Keratinocyte (primary cell): Measurements from ENCODE around the gene SNX20. TPM values are rescaled to one million over a fixed set of nuclear protein-coding genes. Genes with fewer than 3 reads are reported as not detected.

Source experiments
- DNase-seq: peaks from one replicate; pipeline ENCODE4 v3.0.0-alpha.2; 2011; ENCODE audit warnings: low read depth, missing footprints, low spot score
- FAIRE-seq: peaks from 2 replicates; lab custom pipeline; 2011; peaks lifted over from hg19 to GRCh38; lab: Jason Lieb, UNC
- H2AFZ ChIP-seq: 2 replicates; pipeline ENCODE4 v1.6.0; 2012; ENCODE audit warnings: low read length, control low read depth, inconsistent platforms; ENCODE audit not compliant: control insufficient read depth
- H3K27ac ChIP-seq: 2 replicates; pipeline ENCODE4 v1.5.1; 2011; ENCODE audit warnings: low read length; ENCODE audit not compliant: control insufficient read depth, insufficient read depth
- H3K27me3 ChIP-seq: 3 replicates; pipeline ENCODE4 v1.6.0; 2011; ENCODE audit warnings: low read length; ENCODE audit not compliant: control insufficient read depth, insufficient read depth; ENCODE audit errors: extremely low read depth
- H3K36me3 ChIP-seq, 2 experiments: 2 replicates in 1 of 2; 3 replicates in 1 of 2; pipeline ENCODE4 v1.5.1; 2011; ENCODE audit warnings: low read length in 2 of 2, mild to moderate bottlenecking in 1 of 2; ENCODE audit not compliant: control insufficient read depth in 2 of 2, insufficient read depth in 2 of 2; ENCODE audit errors: extremely low read depth in 1 of 2
- H3K4me1 ChIP-seq: 3 replicates; pipeline ENCODE4 v1.5.1; 2011; ENCODE audit warnings: low read length; ENCODE audit not compliant: control insufficient read depth, insufficient read depth; ENCODE audit errors: extremely low read depth
- H3K4me2 ChIP-seq: 3 replicates; pipeline ENCODE4 v1.6.0; 2011; ENCODE audit warnings: low read depth, low read length; ENCODE audit not compliant: control insufficient read depth, insufficient read depth; ENCODE audit errors: extremely low read depth
- H3K4me3 ChIP-seq, 3 experiments: fragments of 200-600 bp in 1 of 3; sonication (generic) in 1 of 3; 2 replicates in 2 of 3; 3 replicates in 1 of 3; pipeline ENCODE4 v1.5.1; 2011 to 2016; ENCODE audit warnings: low read length in 3 of 3, mild to moderate bottlenecking in 3 of 3, control low read depth in 2 of 3, inconsistent platforms in 1 of 3, low read depth in 1 of 3, mixed read lengths in 1 of 3, mixed run types in 1 of 3, moderate library complexity in 1 of 3; ENCODE audit not compliant: control insufficient read depth in 2 of 3, insufficient read depth in 2 of 3; ENCODE audit errors: extremely low read depth in 1 of 3
- H3K79me2 ChIP-seq: 2 replicates; pipeline ENCODE4 v1.6.0; 2012; ENCODE audit warnings: low read length; ENCODE audit not compliant: control insufficient read depth, insufficient read depth
- H3K9ac ChIP-seq: 3 replicates; pipeline ENCODE4 v1.6.0; 2011; ENCODE audit warnings: low read length; ENCODE audit not compliant: control insufficient read depth, insufficient read depth; ENCODE audit errors: extremely low read depth
- H3K9me1 ChIP-seq: 3 replicates; pipeline ENCODE4 v1.6.0; 2011; ENCODE audit warnings: low read length; ENCODE audit not compliant: control insufficient read depth, insufficient read depth; ENCODE audit errors: extremely low read depth
- H3K9me3 ChIP-seq: 2 replicates; pipeline ENCODE4 v1.5.1; 2012; ENCODE audit warnings: low read depth, low read length; ENCODE audit not compliant: control insufficient read depth
- H4K20me1 ChIP-seq: 3 replicates; pipeline ENCODE4 v1.6.0; 2011; ENCODE audit warnings: low read length; ENCODE audit not compliant: control insufficient read depth, insufficient read depth; ENCODE audit errors: extremely low read depth
- EZH2 ChIP-seq: IDR thresholded peaks from one replicate; pipeline ENCODE4 v1.6.1; 2012; ENCODE audit warnings: inconsistent platforms, mild to moderate bottlenecking, low read length, moderate library complexity
- dilution Hi-C: fragments of 300-500 bp; cut with MboI; formaldehyde crosslinking; loops from one replicate; pipeline ENCODE4 v1.7.0; 2020; ENCODE audit warnings: low sequenced_read_pairs; ENCODE audit not compliant: extremely low pct_ligation_motif_present
- polyA minus RNA-seq, 3 experiments: library from RNA; depleted of rRNA, polyadenylated mRNA; stranded (reverse); fragments of >200 nt; gene quantifications; 1 replicate in 1 of 3; 2 replicates in 1 of 3; 3 replicates in 1 of 3; pipeline ENCODE4 v1.2.3, GENCODE V29; 2011
- polyA plus RNA-seq, 5 experiments: library from polyadenylated mRNA; depleted of rRNA in 3 of 5; stranded (reverse) in 3 of 5; stranded (forward) in 1 of 5; unstranded in 1 of 5; fragments of >200 nt; gene quantifications; 1 replicate in 1 of 5; 2 replicates in 3 of 5; 3 replicates in 1 of 5; pipeline versions ENCODE4 v1.2.1 to v1.2.3, GENCODE V29; 2011 to 2012; ENCODE audit warnings: missing spikeins in 2 of 5, low read depth in 1 of 5, low replicate concordance in 1 of 5
- TF ChIP-seq, protein P1 (sequence below), 3 experiments: IDR thresholded peaks in 1 of 3; conservative IDR thresholded peaks in 1 of 3; optimal IDR thresholded peaks in 1 of 3; 2 replicates in 2 of 3; 3 replicates in 1 of 3; pipeline versions ENCODE3 to v1.5.1; 2011; ENCODE audit warnings: low read length in 3 of 3, mild to moderate bottlenecking in 3 of 3, moderate library complexity in 2 of 3, control low read depth in 1 of 3, inconsistent platforms in 1 of 3; ENCODE audit not compliant: insufficient read depth in 2 of 3; ENCODE audit errors: extremely low read depth in 1 of 3

Gene SNX20, protein sequence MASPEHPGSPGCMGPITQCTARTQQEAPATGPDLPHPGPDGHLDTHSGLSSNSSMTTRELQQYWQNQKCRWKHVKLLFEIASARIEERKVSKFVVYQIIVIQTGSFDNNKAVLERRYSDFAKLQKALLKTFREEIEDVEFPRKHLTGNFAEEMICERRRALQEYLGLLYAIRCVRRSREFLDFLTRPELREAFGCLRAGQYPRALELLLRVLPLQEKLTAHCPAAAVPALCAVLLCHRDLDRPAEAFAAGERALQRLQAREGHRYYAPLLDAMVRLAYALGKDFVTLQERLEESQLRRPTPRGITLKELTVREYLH
- polyA plus RNA-seq (not detected in 3 replicates), polyA minus RNA-seq (not detected in 3 replicates)
- not detected for polyA plus RNA-seq (2011; ENCODE audit: low read depth)
- polyA plus RNA-seq (2011; cell fraction: cytosol; rRNA removed): not detected in 2 replicates
- polyA plus RNA-seq (2011; cell fraction: nucleus; rRNA removed): not detected in 2 replicates
- not detected in 2 replicates for polyA plus RNA-seq (2012; ENCODE audit: low replicate concordance)
- not detected for polyA minus RNA-seq (2011; cell fraction: cytosol; rRNA and poly(A)+ RNA removed)
- polyA minus RNA-seq (2011; cell fraction: nucleus; rRNA and poly(A)+ RNA removed): not detected in 2 replicates

DNA sequence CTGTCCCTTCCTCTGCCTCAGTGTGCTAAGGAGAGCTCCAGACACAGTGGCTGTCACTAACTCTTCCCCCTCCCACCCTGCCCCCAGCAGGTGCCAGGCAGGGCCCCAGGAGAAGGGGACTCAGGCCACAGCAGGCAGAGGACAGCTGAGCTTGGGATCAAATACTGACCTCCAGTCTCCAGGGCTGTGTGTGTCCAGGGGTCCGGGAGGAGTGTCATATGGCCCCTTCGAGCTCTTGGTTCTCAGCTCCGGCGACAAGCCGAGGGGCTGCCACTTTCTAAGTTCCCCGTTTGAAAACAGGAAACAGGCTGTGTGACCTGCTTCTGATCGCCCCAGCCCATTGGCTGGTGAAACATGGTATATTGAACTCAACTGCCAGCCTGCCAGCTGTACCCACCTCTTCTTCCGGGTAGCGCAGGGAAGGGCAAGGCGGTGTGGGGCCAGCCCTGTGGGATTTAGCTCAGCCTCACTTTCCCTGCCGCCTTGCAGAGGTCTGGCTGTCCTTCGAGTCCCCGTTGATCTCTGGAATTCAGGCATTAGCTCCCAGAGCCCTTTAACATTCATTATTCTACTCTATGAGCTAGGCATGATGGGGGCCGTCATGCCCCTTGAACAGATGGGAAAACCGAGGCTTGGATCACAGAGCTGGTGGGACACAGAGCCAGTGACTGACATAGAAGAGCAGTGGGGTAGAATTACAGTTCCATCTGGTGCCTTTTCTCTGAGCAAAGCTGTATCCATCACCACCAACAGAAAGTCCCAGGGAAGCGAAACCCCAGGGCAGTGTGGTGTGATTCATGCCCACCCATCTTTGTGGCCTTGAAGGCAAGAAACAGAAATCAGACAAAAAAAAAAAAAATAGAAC is at the start of gene SNX20:
Gene SNX20, minus strand, starts transcription at position 292 of the 865 bp plus-strand sequence. CDS start 3,786 bp downstream, outside the sequence.
- no peak within 1 kb of the TSS for H3K4me3 ChIP-seq
- H3K9me1 ChIP-seq: no peaks in the 10 kb centered on the region
- FAIRE-seq (no peak), DNase-seq (no peak)
- H3K4me1 ChIP-seq: no peaks in the 10 kb centered on the region
- H3K9me3 ChIP-seq: no peaks in the 10 kb centered on the region
- H3K27ac ChIP-seq: no peak within 1 kb of the TSS
- no peak within 1 kb of the TSS for H3K4me2 ChIP-seq
- TF ChIP-seq EZH2: no peak
- TF ChIP-seq, protein P1, sequence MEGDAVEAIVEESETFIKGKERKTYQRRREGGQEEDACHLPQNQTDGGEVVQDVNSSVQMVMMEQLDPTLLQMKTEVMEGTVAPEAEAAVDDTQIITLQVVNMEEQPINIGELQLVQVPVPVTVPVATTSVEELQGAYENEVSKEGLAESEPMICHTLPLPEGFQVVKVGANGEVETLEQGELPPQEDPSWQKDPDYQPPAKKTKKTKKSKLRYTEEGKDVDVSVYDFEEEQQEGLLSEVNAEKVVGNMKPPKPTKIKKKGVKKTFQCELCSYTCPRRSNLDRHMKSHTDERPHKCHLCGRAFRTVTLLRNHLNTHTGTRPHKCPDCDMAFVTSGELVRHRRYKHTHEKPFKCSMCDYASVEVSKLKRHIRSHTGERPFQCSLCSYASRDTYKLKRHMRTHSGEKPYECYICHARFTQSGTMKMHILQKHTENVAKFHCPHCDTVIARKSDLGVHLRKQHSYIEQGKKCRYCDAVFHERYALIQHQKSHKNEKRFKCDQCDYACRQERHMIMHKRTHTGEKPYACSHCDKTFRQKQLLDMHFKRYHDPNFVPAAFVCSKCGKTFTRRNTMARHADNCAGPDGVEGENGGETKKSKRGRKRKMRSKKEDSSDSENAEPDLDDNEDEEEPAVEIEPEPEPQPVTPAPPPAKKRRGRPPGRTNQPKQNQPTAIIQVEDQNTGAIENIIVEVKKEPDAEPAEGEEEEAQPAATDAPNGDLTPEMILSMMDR (optimal IDR thresholded peaks at IDR 0.05 in 1 of 3, IDR thresholded peaks at IDR 0.05 in 1 of 3, conservative IDR thresholded peaks at IDR 0.05 in 1 of 3; ENCODE audit: extremely low read depth in 1 of 3, insufficient read depth in 2 of 3, low read length in 3 of 3): no peak
- no peaks in the 10 kb centered on the region for H4K20me1 ChIP-seq
- H3K36me3 ChIP-seq: no peaks in the 10 kb centered on the region
- no peak within 1 kb of the TSS for H3K9ac ChIP-seq
- H3K79me2 ChIP-seq: no peaks in the 10 kb centered on the region
- H2AFZ ChIP-seq: no peak within 1 kb of the TSS
- dilution Hi-C loops: no loop called here
- no peaks in the 10 kb centered on the region for H3K27me3 ChIP-seq

DNA sequence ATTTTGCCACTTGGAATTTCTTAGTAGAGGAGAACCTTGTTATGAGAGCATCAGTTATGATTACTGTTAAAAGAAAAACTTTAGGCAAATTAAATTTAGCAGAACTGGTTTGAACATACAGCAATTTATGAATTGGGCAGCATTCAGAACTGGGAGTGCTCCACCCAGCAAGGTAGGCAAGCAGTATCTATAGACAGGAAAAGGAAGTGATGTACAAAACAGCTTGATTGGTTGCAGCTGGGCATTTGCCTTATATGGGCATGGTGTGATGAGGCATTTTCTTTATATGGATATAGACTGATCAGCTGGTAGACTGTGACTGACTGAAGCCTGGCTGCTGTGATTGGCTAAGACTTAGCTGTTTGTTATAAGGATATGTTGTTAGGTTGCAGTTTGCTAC is 43.2 kb upstream of the SNX20 start:
- no peaks in the 10 kb centered on the region for H3K79me2 ChIP-seq
- no peak overlapping the region for H3K27ac ChIP-seq
- FAIRE-seq (no peak), DNase-seq (no peak)
- no peak overlapping the region for H2AFZ ChIP-seq
- no peak overlapping the region for H3K9ac ChIP-seq
- no peak overlapping the region for H3K4me2 ChIP-seq
- dilution Hi-C loops: no loop called here
- no peak for TF ChIP-seq EZH2
- TF ChIP-seq, protein P1 (optimal IDR thresholded peaks at IDR 0.05 in 1 of 3, IDR thresholded peaks at IDR 0.05 in 1 of 3, conservative IDR thresholded peaks at IDR 0.05 in 1 of 3; ENCODE audit: extremely low read depth in 1 of 3, insufficient read depth in 2 of 3, low read length in 3 of 3): no peak
- no peaks in the 10 kb centered on the region for H3K36me3 ChIP-seq
- H4K20me1 ChIP-seq: no peaks in the 10 kb centered on the region
- no peak overlapping the region for H3K4me3 ChIP-seq
- peaks cover 10% of the 10 kb centered on the region for H3K4me1 ChIP-seq
- H3K27me3 ChIP-seq: no peaks in the 10 kb centered on the region
- H3K9me3 ChIP-seq: no peaks in the 10 kb centered on the region
- H3K9me1 ChIP-seq: no peaks in the 10 kb centered on the region
